NCI-H226 (cell line): ENCODE measurements around the gene PRMT1.
A peak's percentile ranks its signal among the peaks of the same experiment; 100 is the strongest.

Experiments
- DNase-seq: peaks from one replicate; pipeline ENCODE4 v3.0.0-alpha.2; 2015

The PRMT1 gene

GRCh38 chr19:49672131-49672919 is 4.7 kb upstream of the PRMT1 start:
- DNase-seq, result no peak

GRCh38 chr19:49676136-49676783 is 811 bp upstream of the PRMT1 start:
- peak; percentile 73 for DNase-seq

- peak; percentile 98 for DNase-seq
Observed at GRCh38 chr19:49676784-49677230, 264 bp upstream of the PRMT1 start.

GRCh38 chr19:49677901-49678674 is 1.0 kb downstream of the PRMT1 start:
- DNase-seq, result peak; percentile 74

- no peak for DNase-seq
Observed at GRCh38 chr19:49678985-49679770, 2.1 kb downstream of the PRMT1 start.

GRCh38 chr19:49679771-49680413 is 2.8 kb downstream of the PRMT1 start:
- DNase-seq, result no peak

- peak; percentile 64 for DNase-seq
Observed at GRCh38 chr19:49680421-49681351, 3.6 kb downstream of the PRMT1 start.

GRCh38 chr19:49681830-49682229 is 4.8 kb downstream of the PRMT1 start:
- no peak for DNase-seq

GRCh38 chr19:49682274-49682673 is 5.2 kb downstream of the PRMT1 start:
- no peak for DNase-seq

GRCh38 chr19:49683814-49684250 is 6.8 kb downstream of the PRMT1 start:
- DNase-seq, result no peak

- DNase-seq, result no peak
Observed at GRCh38 chr19:49684251-49684982, 7.3 kb downstream of the PRMT1 start.

GRCh38 chr19:49684983-49685553 is 8.0 kb downstream of the PRMT1 start:
- no peak for DNase-seq

GRCh38 chr19:49685845-49686332 is 8.8 kb downstream of the PRMT1 start:
- no peak for DNase-seq

- no peak for DNase-seq
Observed at GRCh38 chr19:49686503-49687088, 9.5 kb downstream of the PRMT1 start.

- DNase-seq, result no peak
Observed at GRCh38 chr19:49687150-49687549, 10.1 kb downstream of the PRMT1 start.

GRCh38 chr19:49687566-49688316 is 10.7 kb downstream of the PRMT1 start:
- no peak for DNase-seq

GRCh38 chr19:49688531-49689132 is 11.6 kb downstream of the PRMT1 start:
- DNase-seq, result no peak
